GM12874 (cell line): ENCODE results near the gene SPATS2L.

Source experiments
- CTCF ChIP-seq: IDR thresholded peaks from 2 replicates; pipeline ENCODE4 v1.5.1; 2011; ENCODE audit warnings: low read depth, mild to moderate bottlenecking, control low read depth, low read length, moderate library complexity; ENCODE audit not compliant: insufficient read depth

The SPATS2L gene

GRCh38 chr2:200345975-200346374 is 39.5 kb downstream of the SPATS2L start:
- no peak for TF ChIP-seq CTCF

GRCh38 chr2:200347301-200347700 is 40.8 kb downstream of the SPATS2L start:
- TF ChIP-seq CTCF, result no peak

GRCh38 chr2:200348897-200349563 is 42.5 kb downstream of the SPATS2L start:
- no peak for TF ChIP-seq CTCF

- TF ChIP-seq CTCF, result no peak
These were observed 43.4 kb downstream of the SPATS2L start for GRCh38 chr2:200349868-200350267.

- no peak for TF ChIP-seq CTCF
These were observed 44.4 kb downstream of the SPATS2L start for GRCh38 chr2:200350850-200351285.

- no peak for TF ChIP-seq CTCF
These were observed 45.3 kb downstream of the SPATS2L start for GRCh38 chr2:200351815-200352214.

- TF ChIP-seq CTCF, result no peak
These were observed 46.1 kb downstream of the SPATS2L start for GRCh38 chr2:200352636-200353035.

- no peak for TF ChIP-seq CTCF
These were observed 46.6 kb downstream of the SPATS2L start for GRCh38 chr2:200353120-200353519.
